HEK293T (cell line): Measurements from ENCODE around the gene TET3.
A peak's percentile ranks its signal among the peaks of the same experiment; 100 is the strongest.

Experiments
- CTCF ChIA-PET: fragments of 350-600 bp; formaldehyde crosslinking; extraction: SDS; loops from one replicate; lab custom pipeline; 2021; ENCODE audit warnings: antibody characterized with exemption, inconsistent platforms; lab: Yijun Ruan, JAX
- POLR2A ChIA-PET: fragments of 350-600 bp; formaldehyde crosslinking; extraction: SDS; loops from one replicate; lab custom pipeline; 2020; ENCODE audit warnings: antibody characterized with exemption, inconsistent platforms; lab: Yijun Ruan, JAX
- DNase-seq: peaks from one replicate; pipeline ENCODE4 v3.0.0; 2012; ENCODE audit warnings: mixed read lengths; ENCODE audit errors: extremely low spot score
- ARNT ChIP-seq: fragments of 450-650 bp; IDR thresholded peaks from 2 replicates; pipeline ENCODE4 v1.6.1; 2017; ENCODE audit warnings: mild to moderate bottlenecking
- BHLHE40 ChIP-seq: fragments of 450-650 bp; IDR thresholded peaks from 2 replicates; pipeline ENCODE4 v1.6.1; 2016; ENCODE audit warnings: mild to moderate bottlenecking, moderate library complexity, borderline replicate concordance
- CTBP1 ChIP-seq: fragments of 450-650 bp; IDR thresholded peaks from 2 replicates; pipeline ENCODE4 v1.6.1; 2016; ENCODE audit warnings: borderline replicate concordance
- ELF4 ChIP-seq: fragments of 450-650 bp; IDR thresholded peaks from 2 replicates; pipeline ENCODE4 v1.6.1; 2017; ENCODE audit warnings: antibody characterized with exemption
- FOXA1 ChIP-seq: fragments of 450-650 bp; IDR thresholded peaks from 2 replicates; pipeline ENCODE4 v1.6.1; 2016; ENCODE audit warnings: mild to moderate bottlenecking
- FOXK2 ChIP-seq: fragments of 450-650 bp; IDR thresholded peaks from 2 replicates; pipeline ENCODE4 v1.6.1; 2016; ENCODE audit warnings: mild to moderate bottlenecking
- FOXM1 ChIP-seq: fragments of 450-650 bp; IDR thresholded peaks from 2 replicates; pipeline ENCODE4 v1.6.1; 2017; ENCODE audit warnings: mild to moderate bottlenecking, borderline replicate concordance
- HDGF ChIP-seq: fragments of 450-650 bp; IDR thresholded peaks from 2 replicates; pipeline ENCODE4 v1.6.1; 2017; ENCODE audit warnings: antibody characterized with exemption, borderline replicate concordance
- L3MBTL2 ChIP-seq: fragments of 450-650 bp; conservative IDR thresholded peaks from 2 replicates; pipeline ENCODE4 v1.6.1; 2016; ENCODE audit warnings: mild to moderate bottlenecking
- LEF1 ChIP-seq: fragments of 450-650 bp; IDR thresholded peaks from 2 replicates; pipeline ENCODE4 v1.6.1; 2017; ENCODE audit warnings: mild to moderate bottlenecking, borderline replicate concordance
- NFRKB ChIP-seq: fragments of 450-650 bp; IDR thresholded peaks from 2 replicates; pipeline ENCODE4 v1.6.1; 2016; ENCODE audit warnings: mild to moderate bottlenecking, moderate library complexity
- SP1 ChIP-seq: fragments of 450-650 bp; IDR thresholded peaks from 2 replicates; pipeline ENCODE4 v1.6.1; 2017
- SUZ12 ChIP-seq: fragments of 450-650 bp; IDR thresholded peaks from 2 replicates; pipeline ENCODE4 v1.6.1; 2016; ENCODE audit warnings: mild to moderate bottlenecking
- TARDBP ChIP-seq: fragments of 450-650 bp; IDR thresholded peaks from 2 replicates; pipeline ENCODE4 v1.6.1; 2016
- ZNF384 ChIP-seq: fragments of 450-650 bp; IDR thresholded peaks from 2 replicates; pipeline ENCODE4 v1.6.1; 2016
- TF ChIP-seq, protein P1 (sequence below): fragments of 450-650 bp; IDR thresholded peaks from 2 replicates; pipeline ENCODE4 v1.6.1; 2016

The TET3 gene

DNA sequence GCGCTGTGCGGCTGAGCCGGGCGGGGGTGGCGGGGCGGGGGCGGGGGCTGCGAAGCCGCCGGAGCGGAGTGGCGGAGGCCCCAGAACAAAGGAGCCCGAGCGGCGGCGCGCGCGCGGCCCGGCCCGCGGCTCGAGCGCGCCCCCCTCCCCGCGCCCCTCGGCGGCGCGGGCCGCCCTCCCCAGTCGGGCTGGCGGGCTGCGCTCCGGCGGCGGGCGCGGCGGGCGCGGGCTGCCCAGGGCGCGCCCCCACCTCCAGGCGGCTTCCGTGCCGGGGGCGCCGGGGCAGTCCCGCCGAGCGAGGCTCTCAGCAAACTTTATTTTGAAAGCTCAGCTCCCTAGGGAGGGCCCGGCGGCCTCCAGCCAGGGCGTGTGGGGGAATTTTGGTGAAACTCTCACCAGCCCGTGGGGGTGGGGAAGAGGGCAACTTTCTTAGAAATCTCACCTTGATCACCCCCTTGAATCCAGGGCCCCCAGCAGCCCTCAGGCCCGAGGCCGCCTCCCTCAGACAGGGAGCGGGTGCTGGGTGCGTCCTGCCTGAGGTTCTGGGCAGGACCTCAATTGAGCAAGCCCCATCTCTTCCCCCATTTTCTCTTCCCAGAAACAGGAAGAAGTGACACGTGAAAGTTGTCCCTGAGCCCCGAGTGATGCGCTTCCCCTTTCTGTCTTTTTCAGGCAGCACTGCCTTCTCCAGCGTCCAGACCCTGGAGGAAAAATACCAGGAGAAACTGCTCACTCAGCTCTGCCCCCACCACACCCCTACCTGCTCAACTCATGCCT lies 786 bp downstream of the TET3 start:
- CTCF ChIA-PET, result no interaction called here
- DNase-seq, result peak; percentile 58
- TF ChIP-seq ELF4 (no peak), BHLHE40 (no peak), FOXA1 (no peak)
- POLR2A ChIA-PET, result no interaction called here

DNA sequence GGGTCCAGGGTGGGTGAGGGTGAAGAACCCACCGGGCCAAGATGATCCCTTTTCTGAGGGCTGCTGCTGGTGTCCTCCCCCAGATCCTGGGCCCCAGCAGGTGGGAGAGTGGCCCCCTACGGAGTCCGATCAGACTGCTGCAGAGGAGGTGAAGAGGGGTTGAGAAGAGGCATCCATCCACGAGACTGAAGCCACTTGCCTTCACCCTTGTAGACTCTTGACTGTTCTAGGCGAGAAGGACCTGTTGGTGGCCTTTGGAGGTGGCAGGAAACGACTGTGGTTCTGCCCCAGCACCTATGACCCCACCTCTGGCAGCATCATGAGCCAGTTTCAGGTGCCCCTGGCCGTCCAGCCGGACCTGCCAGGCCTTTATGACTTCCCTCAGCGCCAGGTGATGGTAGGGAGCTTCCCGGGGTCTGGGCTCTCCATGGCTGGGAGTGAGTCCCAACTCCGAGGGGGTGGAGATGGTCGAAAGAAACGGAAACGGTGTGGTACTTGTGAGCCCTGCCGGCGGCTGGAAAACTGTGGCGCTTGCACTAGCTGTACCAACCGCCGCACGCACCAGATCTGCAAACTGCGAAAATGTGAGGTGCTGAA lies 1.5 kb downstream of the TET3 start:
- ChIA-PET POLR2A (interaction anchor here (2.1 kb wide), 1 partner anchor 15 kb away, joined by 7 read pairs; no protein-coding TSS in a partner anchor), CTCF (no interaction called here)
- TF ChIP-seq TARDBP, result no peak
- no peak for TF ChIP-seq ZNF384
- TF ChIP-seq FOXK2, result no peak
- no peak for TF ChIP-seq CTBP1
- no peak for TF ChIP-seq FOXA1
- TF ChIP-seq NFRKB, result no peak
- TF ChIP-seq BHLHE40, result no peak
- TF ChIP-seq FOXM1, result no peak
- TF ChIP-seq ELF4, result no peak
- no peak for TF ChIP-seq SUZ12
- no peak for TF ChIP-seq ARNT
- TF ChIP-seq LEF1, result no peak
- DNase-seq, result no peak

DNA sequence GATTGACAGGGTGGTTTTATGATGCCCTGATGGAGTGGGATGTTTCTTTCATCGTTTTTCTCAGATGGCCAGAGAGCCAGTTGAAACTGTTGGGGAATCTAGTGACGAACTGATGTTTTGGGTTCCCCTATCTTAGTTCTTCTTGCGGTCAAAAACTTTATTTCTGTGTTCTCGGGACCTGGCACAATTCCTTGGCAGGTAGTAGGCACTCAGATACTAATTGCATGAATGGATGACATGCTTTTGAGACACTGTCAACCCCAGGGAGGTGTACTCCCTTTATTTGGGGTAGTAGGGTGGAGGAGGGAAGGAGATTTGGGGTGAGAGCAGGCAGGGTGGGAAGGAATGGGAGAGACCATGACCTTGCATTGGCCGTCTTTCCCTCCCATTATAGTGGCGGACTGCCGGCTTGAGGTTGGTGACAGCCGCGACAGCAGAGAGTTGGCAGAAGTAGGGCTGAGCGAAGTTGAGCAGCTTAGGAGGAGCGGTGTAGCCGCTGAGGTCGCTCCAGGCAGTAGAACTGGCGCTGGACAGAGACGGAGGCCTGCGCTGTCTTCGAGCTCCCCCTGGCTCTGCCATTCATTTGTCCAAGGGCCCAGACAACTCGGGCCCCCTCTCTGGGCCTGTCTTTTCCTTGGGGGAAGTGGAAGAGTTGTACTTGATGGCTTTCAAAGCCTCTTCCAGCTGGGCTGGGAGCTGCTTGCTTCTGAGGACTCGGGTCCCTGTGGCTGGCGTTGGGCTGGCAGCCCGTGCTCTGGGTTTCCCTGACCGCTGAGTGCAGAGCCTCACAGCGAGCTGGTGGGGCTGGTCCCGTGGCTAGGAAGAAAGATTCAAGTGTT lies 2.6 kb downstream of the TET3 start:
- TF ChIP-seq FOXM1 (no peak), SUZ12 (no peak), FOXA1 (no peak), CTBP1 (no peak), SP1 (no peak), ARNT (no peak), L3MBTL2 (no peak), BHLHE40 (no peak), ZNF384 (no peak), HDGF (no peak)
- TF ChIP-seq, protein P1, sequence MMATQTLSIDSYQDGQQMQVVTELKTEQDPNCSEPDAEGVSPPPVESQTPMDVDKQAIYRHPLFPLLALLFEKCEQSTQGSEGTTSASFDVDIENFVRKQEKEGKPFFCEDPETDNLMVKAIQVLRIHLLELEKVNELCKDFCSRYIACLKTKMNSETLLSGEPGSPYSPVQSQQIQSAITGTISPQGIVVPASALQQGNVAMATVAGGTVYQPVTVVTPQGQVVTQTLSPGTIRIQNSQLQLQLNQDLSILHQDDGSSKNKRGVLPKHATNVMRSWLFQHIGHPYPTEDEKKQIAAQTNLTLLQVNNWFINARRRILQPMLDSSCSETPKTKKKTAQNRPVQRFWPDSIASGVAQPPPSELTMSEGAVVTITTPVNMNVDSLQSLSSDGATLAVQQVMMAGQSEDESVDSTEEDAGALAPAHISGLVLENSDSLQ, result no peak
- DNase-seq, result no peak
- POLR2A ChIA-PET, result interaction anchor here (0.9 to 2.1 kb wide), 3 partner anchors 10 to 159 kb away, joined by 3 to 7 read pairs (median 4); partner anchors contain the start of gene STAMBP
- CTCF ChIA-PET, result interaction anchor here (1.0 kb wide), 1 partner anchor 14 kb away, joined by 3 read pairs; no protein-coding TSS in a partner anchor

DNA sequence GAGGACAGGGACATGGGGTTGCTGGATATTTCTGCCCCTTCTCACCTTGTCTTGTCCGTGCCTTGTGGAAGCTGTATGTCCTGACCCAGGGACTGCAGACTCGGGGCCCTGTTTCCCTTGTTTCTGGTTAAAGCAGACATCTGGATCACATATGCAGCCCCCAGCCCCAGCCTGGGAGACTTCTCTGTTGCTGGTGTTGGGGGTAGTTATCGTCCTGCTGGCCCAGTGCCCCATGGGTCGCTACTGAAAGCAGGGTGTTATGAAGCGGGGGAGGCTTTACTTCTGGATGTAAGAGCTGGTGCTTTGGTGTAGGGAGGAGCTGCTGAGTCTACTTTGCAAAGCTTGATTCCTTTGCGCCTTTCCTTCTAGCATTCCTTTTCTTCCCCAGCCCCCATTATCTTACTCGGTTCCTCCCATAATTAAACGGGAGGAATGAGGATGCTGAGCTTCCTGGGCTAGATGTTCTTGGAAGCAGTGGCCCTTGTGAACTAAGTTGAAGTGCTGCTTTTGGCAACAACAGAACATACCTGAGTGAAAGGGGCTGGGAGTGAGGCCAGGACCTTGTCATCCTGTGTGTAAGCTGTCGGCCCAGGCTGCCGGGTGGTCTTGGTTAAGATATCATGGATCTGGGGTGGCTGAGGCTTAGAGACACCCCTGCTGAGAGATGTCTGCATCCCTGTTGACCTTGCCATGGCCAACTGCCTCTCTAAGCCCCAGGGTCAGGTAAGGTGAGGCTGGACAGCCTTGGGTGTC lies 3.4 kb downstream of the TET3 start:
- POLR2A ChIA-PET, result interaction anchor here (0.6 to 2.1 kb wide), 5 partner anchors 10 to 162 kb away, joined by 3 to 7 read pairs (median 3); partner anchors contain the start of gene STAMBP
- CTCF ChIA-PET, result interaction anchor here (1.0 kb wide), 1 partner anchor 13 kb away, joined by 3 read pairs; no protein-coding TSS in a partner anchor
- TF ChIP-seq HDGF, result no peak
- DNase-seq, result no peak

DNA sequence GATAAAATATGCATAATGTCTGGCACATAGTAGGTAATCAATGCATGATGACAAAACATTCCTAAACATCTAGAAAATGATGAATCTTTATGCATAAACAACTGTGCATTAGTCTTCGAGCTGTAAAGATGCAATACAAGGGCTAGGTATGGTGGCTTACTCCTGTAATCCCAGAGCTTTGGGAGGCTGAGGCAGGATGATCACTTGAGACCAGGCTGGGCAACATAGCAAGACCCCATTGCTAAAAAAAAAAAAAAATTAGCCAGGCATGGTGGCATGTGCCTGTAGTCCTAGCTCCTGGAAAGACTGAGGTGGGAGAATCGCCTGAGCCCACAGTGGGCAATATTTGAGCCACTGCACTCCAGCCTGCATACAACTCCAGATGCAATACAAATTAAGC lies 5.3 kb downstream of the TET3 start:
- no peak for TF ChIP-seq ARNT
- TF ChIP-seq, protein P1, result no peak
- TF ChIP-seq L3MBTL2, result no peak
- no peak for TF ChIP-seq FOXK2
- TF ChIP-seq CTBP1, result no peak
- no peak for TF ChIP-seq LEF1
- TF ChIP-seq NFRKB, result no peak
- TF ChIP-seq ELF4, result no peak
- no peak for TF ChIP-seq SUZ12
- TF ChIP-seq TARDBP, result no peak
- no peak for TF ChIP-seq FOXM1
- no peak for TF ChIP-seq HDGF
- TF ChIP-seq BHLHE40, result no peak
- CTCF ChIA-PET, result no interaction called here
- DNase-seq, result no peak
- POLR2A ChIA-PET, result interaction anchor here (1.0 kb wide), 1 partner anchor 131 kb away, joined by 3 read pairs; no protein-coding TSS in a partner anchor

DNA sequence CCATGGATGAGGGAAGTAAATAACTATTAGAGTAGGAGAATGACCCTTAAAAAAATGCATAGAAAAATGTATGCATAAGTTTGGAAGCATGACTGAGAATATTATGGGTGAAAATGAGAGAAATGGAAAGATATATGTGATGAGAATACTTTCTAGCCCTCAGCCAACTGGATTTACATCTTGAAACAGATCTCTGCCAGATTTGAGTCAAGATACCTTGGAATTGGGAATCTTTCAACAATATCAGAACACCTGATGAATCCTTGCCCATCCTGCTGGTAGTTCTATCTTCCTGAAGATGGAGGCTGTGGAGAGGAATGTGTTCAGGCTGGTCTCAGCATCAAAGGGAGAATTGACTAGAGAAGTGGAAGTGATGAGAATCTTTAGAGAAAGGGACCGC lies 5.8 kb downstream of the TET3 start:
- ChIA-PET CTCF (no interaction called here), POLR2A (interaction anchor here (1.0 kb wide), 1 partner anchor 131 kb away, joined by 3 read pairs; no protein-coding TSS in a partner anchor)
- no peak for DNase-seq
- TF ChIP-seq L3MBTL2 (no peak), HDGF (no peak), BHLHE40 (no peak), FOXA1 (no peak), NFRKB (no peak), CTBP1 (no peak), FOXM1 (no peak), LEF1 (no peak), ELF4 (no peak), FOXK2 (no peak), ZNF384 (no peak)
- TF ChIP-seq, protein P1, result no peak
